HepG2 (cell line): ENCODE results near the gene CD24.

Source experiments
- CCAR2 ChIP-seq: fragments of 200-400 bp; formaldehyde crosslinking; optimal IDR thresholded peaks from 2 replicates; pipeline ENCODE3; 2018; ENCODE audit warnings: low read depth, mild to moderate bottlenecking, low read length, moderate library complexity
- EP300 ChIP-seq, 3 experiments: sonication (generic) in 1 of 3; formaldehyde crosslinking in 1 of 3; IDR thresholded peaks; 2 replicates each; pipeline versions ENCODE4 v1.5.1 to v1.6.1; 2011 to 2020; ENCODE audit warnings: low read depth in 2 of 3, low read length in 2 of 3, borderline replicate concordance in 1 of 3, improper control_type of control experiment in 1 of 3, mild to moderate bottlenecking in 1 of 3, missing genetic modification reagents in 1 of 3, moderate library complexity in 1 of 3
- TRIM24 ChIP-seq: sonication (generic); formaldehyde crosslinking; IDR thresholded peaks from 2 replicates; pipeline ENCODE4 v1.8.0; 2022; ENCODE audit warnings: mild to moderate bottlenecking, missing genetic modification reagents
- ZBTB33 ChIP-seq: sonication (generic); formaldehyde crosslinking; IDR thresholded peaks from 2 replicates; pipeline ENCODE4 v1.4.0; 2020; ENCODE audit warnings: missing genetic modification reagents
- ZNF501 ChIP-seq: sonication (generic); formaldehyde crosslinking; IDR thresholded peaks from 2 replicates; pipeline ENCODE4 v1.5.1; 2020; ENCODE audit warnings: mild to moderate bottlenecking, moderate library complexity, missing genetic modification reagents
- ZNF672 ChIP-seq: sonication (generic); formaldehyde crosslinking; IDR thresholded peaks from 2 replicates; pipeline ENCODE4 v1.8.1; 2022; ENCODE audit warnings: missing genetic modification reagents

- no peak for TF ChIP-seq EP300 (IDR thresholded peaks at IDR 0.05; ENCODE audit: low read depth in 2 of 2, low read length in 2 of 2)
- no peak for TF ChIP-seq EP300 (CRISPR knock-in tag; IDR thresholded peaks at IDR 0.05; ENCODE audit: borderline replicate concordance)
- TF ChIP-seq ZNF501: no peak
- TF ChIP-seq CCAR2: no peak
- TF ChIP-seq ZNF672 (CRISPR knock-in tag): no peak
- no peak for TF ChIP-seq ZBTB33
- no peak for TF ChIP-seq TRIM24 (CRISPR knock-in tag)
Observed at GRCh38 chr6:106977246-106977645, 2.7 kb upstream of the CD24 start.
